ENCODE measurements around the gene ACSS1.

ACSS1 gene

GRCh38 chr20:25064561-25065071 lies 6.7 kb upstream of the ACSS1 start:
- H3K4me1 ChIP-seq (ENCODE audit: control insufficient read depth, insufficient read depth, low read length): no peaks in the 10 kb centered on the region
- peaks cover 50% of the 10 kb centered on the region for H3K27me3 ChIP-seq (ENCODE audit: control insufficient read depth, insufficient read depth, low read length)
- H3K4me3 ChIP-seq (ENCODE audit: low read depth, low read length): no peak overlapping the region
- no peaks in the 10 kb centered on the region for H3K9me3 ChIP-seq (ENCODE audit: control insufficient read depth, insufficient read depth, low read length)
- no peak overlapping the region for H3K27ac ChIP-seq (ENCODE audit: low read depth, low read length)
- no peak overlapping the region for H3K9ac ChIP-seq (ENCODE audit: low read depth, low read length)
- no peaks in the 10 kb centered on the region for H3K36me3 ChIP-seq (ENCODE audit: control insufficient read depth, insufficient read depth, low read length)

GRCh38 chr20:25063981-25064380 lies 6.0 kb upstream of the ACSS1 start:
- Histone ChIP-seq H3K9ac (ENCODE audit: low read depth, low read length) (no peak overlapping the region), H3K27me3 (ENCODE audit: control insufficient read depth, insufficient read depth, low read length) (peaks cover 50% of the 10 kb centered on the region), H3K4me1 (ENCODE audit: control insufficient read depth, insufficient read depth, low read length) (no peaks in the 10 kb centered on the region), H3K36me3 (ENCODE audit: control insufficient read depth, insufficient read depth, low read length) (no peaks in the 10 kb centered on the region), H3K27ac (ENCODE audit: low read depth, low read length) (no peak overlapping the region), H3K4me3 (ENCODE audit: low read depth, low read length) (no peak overlapping the region), H3K9me3 (ENCODE audit: control insufficient read depth, insufficient read depth, low read length) (no peaks in the 10 kb centered on the region)

DNA sequence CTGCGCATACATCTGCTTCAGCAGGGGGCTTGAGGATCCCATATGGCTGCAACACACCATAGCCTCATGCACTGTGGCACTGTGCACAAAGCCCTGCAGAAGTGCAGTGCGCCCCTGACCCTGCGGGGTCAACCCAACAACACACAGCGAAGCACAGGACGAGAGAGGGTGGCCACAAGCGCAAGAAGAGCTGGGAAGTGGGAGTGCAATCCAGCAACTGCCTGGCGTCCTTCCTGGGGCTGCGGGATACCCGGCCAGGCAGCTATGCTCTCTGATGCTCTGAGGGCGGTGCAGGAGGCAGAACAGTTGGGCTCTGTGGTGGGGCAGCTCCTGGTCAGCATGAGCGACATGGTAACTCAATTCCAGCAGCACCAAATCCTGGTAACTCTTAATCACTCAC lies 5.6 kb upstream of the ACSS1 start:
- Histone ChIP-seq H3K27me3 (ENCODE audit: control insufficient read depth, insufficient read depth, low read length) (peaks cover 54% of the 10 kb centered on the region), H3K27ac (ENCODE audit: low read depth, low read length) (no peak overlapping the region), H3K9me3 (ENCODE audit: control insufficient read depth, insufficient read depth, low read length) (no peaks in the 10 kb centered on the region), H3K4me3 (ENCODE audit: low read depth, low read length) (no peak overlapping the region), H3K9ac (ENCODE audit: low read depth, low read length) (no peak overlapping the region), H3K4me1 (ENCODE audit: control insufficient read depth, insufficient read depth, low read length) (peaks cover 2% of the 10 kb centered on the region), H3K36me3 (ENCODE audit: control insufficient read depth, insufficient read depth, low read length) (no peaks in the 10 kb centered on the region)

GRCh38 chr20:25062841-25063240 lies 4.9 kb upstream of the ACSS1 start:
- no peaks in the 10 kb centered on the region for H3K36me3 ChIP-seq (ENCODE audit: control insufficient read depth, insufficient read depth, low read length)
- no peak overlapping the region for H3K4me3 ChIP-seq (ENCODE audit: low read depth, low read length)
- H3K27ac ChIP-seq (ENCODE audit: low read depth, low read length): no peak overlapping the region
- H3K4me1 ChIP-seq (ENCODE audit: control insufficient read depth, insufficient read depth, low read length): peaks cover 5% of the 10 kb centered on the region
- H3K27me3 ChIP-seq (ENCODE audit: control insufficient read depth, insufficient read depth, low read length): peaks cover 61% of the 10 kb centered on the region
- no peaks in the 10 kb centered on the region for H3K9me3 ChIP-seq (ENCODE audit: control insufficient read depth, insufficient read depth, low read length)
- H3K9ac ChIP-seq (ENCODE audit: low read depth, low read length): no peak overlapping the region

- Histone ChIP-seq H3K36me3 (ENCODE audit: control insufficient read depth, insufficient read depth, low read length) (no peaks in the 10 kb centered on the region), H3K9ac (ENCODE audit: low read depth, low read length) (no peak overlapping the region), H3K4me1 (ENCODE audit: control insufficient read depth, insufficient read depth, low read length) (peaks cover 5% of the 10 kb centered on the region), H3K27ac (ENCODE audit: low read depth, low read length) (no peak overlapping the region), H3K4me3 (ENCODE audit: low read depth, low read length) (no peak overlapping the region), H3K27me3 (ENCODE audit: control insufficient read depth, insufficient read depth, low read length) (peaks cover 70% of the 10 kb centered on the region), H3K9me3 (ENCODE audit: control insufficient read depth, insufficient read depth, low read length) (no peaks in the 10 kb centered on the region)
Measured at GRCh38 chr20:25061821-25062530, 4.0 kb upstream of the ACSS1 start.

- Histone ChIP-seq H3K4me1 (ENCODE audit: control insufficient read depth, insufficient read depth, low read length) (peaks cover 5% of the 10 kb centered on the region), H3K27me3 (ENCODE audit: control insufficient read depth, insufficient read depth, low read length) (peaks cover 77% of the 10 kb centered on the region), H3K4me3 (ENCODE audit: low read depth, low read length) (no peak overlapping the region), H3K9me3 (ENCODE audit: control insufficient read depth, insufficient read depth, low read length) (no peaks in the 10 kb centered on the region), H3K9ac (ENCODE audit: low read depth, low read length) (no peak overlapping the region), H3K36me3 (ENCODE audit: control insufficient read depth, insufficient read depth, low read length) (no peaks in the 10 kb centered on the region), H3K27ac (ENCODE audit: low read depth, low read length) (no peak overlapping the region)
Measured at GRCh38 chr20:25061103-25061799, 3.3 kb upstream of the ACSS1 start.

DNA sequence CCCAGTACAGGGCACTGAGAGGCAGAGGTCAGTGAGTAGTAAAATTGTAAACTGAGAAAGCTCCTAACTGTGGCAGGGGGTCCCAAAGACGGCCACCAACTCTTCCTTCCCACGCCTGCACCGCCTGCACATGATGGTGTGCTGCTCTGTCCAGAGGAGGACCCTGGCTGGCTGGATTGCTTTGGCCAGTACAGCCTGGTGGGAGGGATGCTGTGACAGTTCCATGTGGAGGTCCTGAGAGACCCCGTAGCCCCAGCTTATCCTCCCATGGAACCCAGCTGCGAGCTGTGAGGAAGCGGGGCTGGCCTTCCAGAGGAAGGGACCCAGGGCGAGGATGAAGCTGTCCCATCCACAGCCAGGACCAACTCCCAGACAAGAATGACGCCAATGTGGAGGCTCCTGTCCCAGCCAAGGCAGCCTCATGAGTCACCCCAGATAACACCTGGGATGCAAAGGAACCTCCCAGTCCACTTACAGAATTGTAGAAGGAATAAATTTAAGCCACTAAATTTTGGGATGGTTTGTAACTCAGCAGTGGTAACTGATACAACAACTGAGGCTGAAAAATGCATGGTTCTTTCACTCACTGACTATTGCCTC lies 2.0 kb upstream of the ACSS1 start:
- no peaks in the 10 kb centered on the region for H3K36me3 ChIP-seq (ENCODE audit: control insufficient read depth, insufficient read depth, low read length)
- no peaks in the 10 kb centered on the region for H3K9me3 ChIP-seq (ENCODE audit: control insufficient read depth, insufficient read depth, low read length)
- no peak overlapping the region for H3K4me3 ChIP-seq (ENCODE audit: low read depth, low read length)
- H3K9ac ChIP-seq (ENCODE audit: low read depth, low read length): no peak overlapping the region
- H3K4me1 ChIP-seq (ENCODE audit: control insufficient read depth, insufficient read depth, low read length): peaks cover 5% of the 10 kb centered on the region
- no peak overlapping the region for H3K27ac ChIP-seq (ENCODE audit: low read depth, low read length)
- peaks cover 89% of the 10 kb centered on the region for H3K27me3 ChIP-seq (ENCODE audit: control insufficient read depth, insufficient read depth, low read length)

DNA sequence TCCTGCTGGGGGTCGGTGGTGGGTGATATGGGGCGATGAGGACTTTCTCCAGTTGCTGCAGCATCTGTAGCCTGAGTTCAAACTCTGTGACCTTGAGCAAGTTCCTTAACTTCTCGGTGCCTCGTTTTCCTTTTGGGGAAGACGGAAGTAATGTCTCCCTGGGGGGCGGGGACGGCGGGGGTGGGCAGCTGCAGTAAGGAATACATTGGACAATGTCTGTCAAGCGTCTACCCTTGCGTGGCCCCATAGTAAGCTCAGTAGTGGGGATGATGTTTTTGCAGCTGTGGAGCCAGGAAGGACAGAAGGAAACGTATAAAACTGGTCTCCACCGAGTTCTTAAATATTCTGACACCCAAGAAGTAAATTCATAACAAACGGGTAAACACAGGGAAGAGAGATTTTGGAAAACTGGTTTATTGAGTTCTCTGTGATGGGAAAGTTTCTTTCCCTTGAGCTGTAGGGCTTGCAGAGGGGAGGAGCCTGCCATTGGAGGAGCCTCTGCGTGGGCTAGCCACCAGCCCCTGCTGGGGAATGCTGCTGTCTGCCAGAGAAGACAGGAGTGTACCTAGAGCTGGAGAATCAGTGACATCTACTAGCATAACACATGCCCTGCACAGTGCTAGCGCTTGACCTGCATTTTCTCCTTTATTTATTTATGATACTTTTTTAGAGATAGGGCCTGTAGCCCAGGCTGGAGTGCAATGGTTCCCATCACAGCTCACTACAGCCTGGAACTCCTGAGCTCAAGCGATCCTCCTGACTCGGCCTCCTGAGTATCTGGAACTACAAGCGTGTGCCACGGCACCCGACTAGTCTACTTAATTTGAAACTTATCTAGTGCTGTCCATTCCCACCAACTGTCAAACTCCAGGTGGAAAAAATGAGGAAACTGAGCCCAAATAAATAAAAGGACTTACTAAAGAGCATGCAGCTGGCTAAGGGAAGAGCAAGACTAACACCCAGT lies 1.2 kb upstream of the ACSS1 start:
- no peak overlapping the region for H3K4me3 ChIP-seq (ENCODE audit: low read depth, low read length)

DNA sequence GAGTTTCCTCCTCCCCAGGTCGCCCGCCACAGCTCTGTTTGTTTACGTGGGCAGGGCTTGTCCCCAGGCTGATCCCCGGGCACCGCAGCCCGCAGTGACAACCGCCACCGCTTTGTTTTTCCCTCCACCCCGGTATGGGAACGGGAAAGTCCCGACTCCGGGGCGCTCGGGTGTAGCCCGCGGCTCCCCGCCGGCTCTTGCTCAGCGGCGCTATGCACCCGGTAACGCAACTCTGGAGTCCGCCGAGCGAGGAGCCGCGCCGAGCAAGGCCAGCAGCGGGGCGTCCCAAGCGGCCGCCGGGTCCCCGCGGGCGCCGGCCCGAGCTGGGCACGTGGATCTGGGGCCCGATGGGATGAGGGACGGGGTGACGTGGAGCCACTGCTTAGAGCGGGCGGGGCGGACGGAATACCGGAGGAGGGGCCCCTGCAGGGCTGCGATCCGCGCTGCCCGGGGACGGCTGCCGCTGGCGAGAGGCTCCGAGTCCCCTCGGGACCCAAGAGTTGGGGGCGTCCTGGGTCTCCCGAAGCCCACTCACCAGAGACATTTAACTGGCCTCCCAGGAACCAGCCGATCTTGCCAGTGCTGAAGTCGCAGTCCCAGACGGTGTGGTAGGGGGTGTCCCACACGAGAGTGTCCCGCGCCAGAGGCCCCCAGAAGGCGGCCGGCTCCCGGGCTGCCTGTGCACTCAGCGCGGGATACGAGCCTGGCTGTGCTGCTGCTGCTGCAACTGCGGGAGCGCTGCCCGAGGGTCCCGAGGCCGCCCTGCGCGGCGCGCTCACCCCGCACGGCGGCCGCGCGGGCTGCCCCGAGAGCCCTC lies 497 bp downstream of the ACSS1 start:
- H3K9ac ChIP-seq (ENCODE audit: low read depth, low read length): no peak overlapping the region
- peaks cover 80% of the 10 kb centered on the region for H3K27me3 ChIP-seq (ENCODE audit: control insufficient read depth, insufficient read depth, low read length)
- H3K27ac ChIP-seq (ENCODE audit: low read depth, low read length): no peak overlapping the region
- peaks cover 9% of the 10 kb centered on the region for H3K4me1 ChIP-seq (ENCODE audit: control insufficient read depth, insufficient read depth, low read length)
- peak overlapping the region; percentile 62 for H3K4me3 ChIP-seq (ENCODE audit: low read depth, low read length)
- no peaks in the 10 kb centered on the region for H3K9me3 ChIP-seq (ENCODE audit: control insufficient read depth, insufficient read depth, low read length)
- no peaks in the 10 kb centered on the region for H3K36me3 ChIP-seq (ENCODE audit: control insufficient read depth, insufficient read depth, low read length)

More for the DNA sequence above, 1.2 kb upstream of the ACSS1 start:
- Histone ChIP-seq H3K4me1 (ENCODE audit: control insufficient read depth, insufficient read depth, low read length) (peaks cover 5% of the 10 kb centered on the region), H3K27ac (ENCODE audit: low read depth, low read length) (no peak overlapping the region), H3K9ac (ENCODE audit: low read depth, low read length) (no peak overlapping the region), H3K9me3 (ENCODE audit: control insufficient read depth, insufficient read depth, low read length) (no peaks in the 10 kb centered on the region), H3K36me3 (ENCODE audit: control insufficient read depth, insufficient read depth, low read length) (no peaks in the 10 kb centered on the region), H3K27me3 (ENCODE audit: control insufficient read depth, insufficient read depth, low read length) (peaks cover 85% of the 10 kb centered on the region)

- no peak overlapping the region for H3K9ac ChIP-seq (ENCODE audit: low read depth, low read length)
- H3K4me3 ChIP-seq (ENCODE audit: low read depth, low read length): peak overlapping the region; percentile 62
- peaks cover 13% of the 10 kb centered on the region for H3K4me1 ChIP-seq (ENCODE audit: control insufficient read depth, insufficient read depth, low read length)
- peaks cover 73% of the 10 kb centered on the region for H3K27me3 ChIP-seq (ENCODE audit: control insufficient read depth, insufficient read depth, low read length)
- no peaks in the 10 kb centered on the region for H3K36me3 ChIP-seq (ENCODE audit: control insufficient read depth, insufficient read depth, low read length)
- H3K9me3 ChIP-seq (ENCODE audit: control insufficient read depth, insufficient read depth, low read length): no peaks in the 10 kb centered on the region
- no peak overlapping the region for H3K27ac ChIP-seq (ENCODE audit: low read depth, low read length)
Measured at GRCh38 chr20:25056690-25057233, 1.2 kb downstream of the ACSS1 start.
